Right atrium auricular region (tissue), 2 donors: Measurements from ENCODE around the gene PID1. TPM values are rescaled to one million over a fixed set of nuclear protein-coding genes. Genes with fewer than 3 reads are reported as not detected.

Experiments used
- DNase-seq: peaks from one replicate; pipeline ENCODE4 v3.0.0-alpha.2; 2019; ENCODE audit warnings: low spot score
- H3K27ac ChIP-seq, 2 donors: fragments of 200-600 bp; sonication (generic); 1 replicate in 1 of 2; 2 replicates in 1 of 2; pipeline ENCODE4 v1.5.1; 2016 to 2019
- H3K27me3 ChIP-seq, 2 donors: fragments of 200-600 bp; sonication (generic); one replicate each; pipeline versions ENCODE4 v1.5.1 to v1.6.0; 2017 to 2019
- H3K36me3 ChIP-seq: fragments of 200-600 bp; sonication (generic); one replicate; pipeline ENCODE4 v1.5.1; 2016
- H3K4me1 ChIP-seq, 2 donors: fragments of 200-600 bp; sonication (generic); one replicate each; pipeline versions ENCODE4 v1.5.1 to v1.6.0; 2017 to 2019
- H3K4me3 ChIP-seq, 2 donors: fragments of 200-600 bp; sonication (generic); 1 replicate in 1 of 2; 2 replicates in 1 of 2; pipeline ENCODE4 v1.5.1; 2017 to 2019; ENCODE audit warnings: mild to moderate bottlenecking in 1 of 2, moderate library complexity in 1 of 2
- H3K9me3 ChIP-seq, 2 donors: fragments of 200-600 bp; sonication (generic); one replicate each; pipeline ENCODE4 v1.5.1; 2019
- total RNA-seq, 2 donors: library from RNA; depleted of rRNA; stranded (reverse); fragments of >200 nt; gene quantifications; one replicate each; pipeline ENCODE4 v1.1.0, GENCODE V29; 2016
- TF ChIP-seq, protein P1 (sequence below), 2 donors: fragments of 200-600 bp; sonication (generic); IDR thresholded peaks; one replicate each; pipeline ENCODE4 v1.5.1; 2019; ENCODE audit warnings: antibody characterized with exemption in 2 of 2

Gene PID1
- total RNA-seq, 2 donors from 2014 or later: 9.1 to 24.0 TPM

DNA sequence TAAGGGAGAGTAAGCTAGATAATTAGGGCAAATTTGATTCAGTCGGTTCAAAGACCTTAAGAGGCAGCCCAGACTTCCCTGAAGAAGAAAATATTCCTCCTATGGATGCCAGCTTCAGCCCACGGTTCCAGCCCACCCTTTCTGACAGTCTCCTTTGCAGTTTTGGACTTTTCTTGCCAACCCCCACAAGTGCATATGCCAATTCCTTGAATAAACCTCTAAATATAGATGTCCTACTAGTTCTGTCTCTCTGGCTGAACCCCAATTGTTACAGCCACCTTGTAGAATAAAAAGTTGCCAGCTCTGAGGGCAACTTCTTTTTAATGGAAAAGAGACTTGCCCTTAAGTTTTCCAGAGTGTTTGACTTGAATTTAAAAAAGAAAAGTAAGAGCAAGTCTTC is 111.7 kb downstream of the PID1 start:
- H3K4me1 ChIP-seq: no peaks in the 10 kb centered on the region
- no peaks in the 10 kb centered on the region for H3K9me3 ChIP-seq
- no peaks in the 10 kb centered on the region for H3K36me3 ChIP-seq
- TF ChIP-seq, protein P1, sequence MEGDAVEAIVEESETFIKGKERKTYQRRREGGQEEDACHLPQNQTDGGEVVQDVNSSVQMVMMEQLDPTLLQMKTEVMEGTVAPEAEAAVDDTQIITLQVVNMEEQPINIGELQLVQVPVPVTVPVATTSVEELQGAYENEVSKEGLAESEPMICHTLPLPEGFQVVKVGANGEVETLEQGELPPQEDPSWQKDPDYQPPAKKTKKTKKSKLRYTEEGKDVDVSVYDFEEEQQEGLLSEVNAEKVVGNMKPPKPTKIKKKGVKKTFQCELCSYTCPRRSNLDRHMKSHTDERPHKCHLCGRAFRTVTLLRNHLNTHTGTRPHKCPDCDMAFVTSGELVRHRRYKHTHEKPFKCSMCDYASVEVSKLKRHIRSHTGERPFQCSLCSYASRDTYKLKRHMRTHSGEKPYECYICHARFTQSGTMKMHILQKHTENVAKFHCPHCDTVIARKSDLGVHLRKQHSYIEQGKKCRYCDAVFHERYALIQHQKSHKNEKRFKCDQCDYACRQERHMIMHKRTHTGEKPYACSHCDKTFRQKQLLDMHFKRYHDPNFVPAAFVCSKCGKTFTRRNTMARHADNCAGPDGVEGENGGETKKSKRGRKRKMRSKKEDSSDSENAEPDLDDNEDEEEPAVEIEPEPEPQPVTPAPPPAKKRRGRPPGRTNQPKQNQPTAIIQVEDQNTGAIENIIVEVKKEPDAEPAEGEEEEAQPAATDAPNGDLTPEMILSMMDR (IDR thresholded peaks at IDR 0.05): no peak
- no peaks in the 10 kb centered on the region for H3K27me3 ChIP-seq
- no peak for DNase-seq
- H3K27ac ChIP-seq: no peak overlapping the region
- H3K4me3 ChIP-seq: no peak overlapping the region

DNA sequence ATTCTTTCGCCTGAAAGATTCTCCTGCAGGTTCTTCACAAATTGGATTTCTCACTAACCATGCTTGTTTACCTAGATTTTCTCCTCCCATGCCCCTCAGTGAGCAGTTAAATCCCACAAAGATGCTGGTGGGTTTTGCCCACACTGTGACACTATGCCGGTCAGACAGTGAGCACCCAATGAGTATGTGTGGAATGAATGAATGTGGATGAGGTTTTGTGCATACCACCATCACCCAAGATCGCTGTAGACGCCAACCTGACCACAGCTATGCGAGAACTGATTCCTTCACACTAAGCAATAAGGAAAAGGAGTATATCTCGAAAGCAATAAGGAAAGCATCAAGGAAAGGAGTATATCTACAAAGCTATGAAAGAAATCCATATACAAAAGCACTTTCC is 116.7 kb downstream of the PID1 start:
- DNase-seq: no peak
- TF ChIP-seq, protein P1 (IDR thresholded peaks at IDR 0.05): no peak
- Histone ChIP-seq H3K4me1 (no peaks in the 10 kb centered on the region), H3K27me3 (no peaks in the 10 kb centered on the region), H3K27ac (no peak overlapping the region), H3K4me3 (no peak overlapping the region), H3K36me3 (no peaks in the 10 kb centered on the region), H3K9me3 (no peaks in the 10 kb centered on the region)

DNA sequence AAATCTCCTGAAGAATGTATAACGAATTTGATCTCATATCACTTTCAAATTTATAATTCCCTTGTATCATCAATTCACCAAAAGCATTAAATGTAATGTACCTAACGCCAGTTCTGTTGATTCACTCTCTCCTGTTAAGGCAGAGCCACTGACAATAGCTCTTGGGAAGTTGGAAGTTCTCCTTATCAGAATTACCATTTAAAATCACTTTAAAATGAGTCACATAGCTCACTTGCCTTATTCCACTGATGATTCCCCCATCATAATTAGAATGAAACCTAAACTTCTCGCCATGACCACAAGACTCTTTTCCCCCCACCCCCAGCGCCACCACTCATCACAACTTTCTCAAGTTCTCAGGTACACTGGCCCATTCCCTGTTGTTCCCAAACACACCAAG is 117.1 kb downstream of the PID1 start:
- Histone ChIP-seq H3K9me3 (no peaks in the 10 kb centered on the region), H3K4me3 (no peak overlapping the region), H3K4me1 (no peaks in the 10 kb centered on the region), H3K27ac (no peak overlapping the region), H3K27me3 (no peaks in the 10 kb centered on the region), H3K36me3 (no peaks in the 10 kb centered on the region)
- TF ChIP-seq, protein P1 (IDR thresholded peaks at IDR 0.05): no peak
- no peak for DNase-seq

DNA sequence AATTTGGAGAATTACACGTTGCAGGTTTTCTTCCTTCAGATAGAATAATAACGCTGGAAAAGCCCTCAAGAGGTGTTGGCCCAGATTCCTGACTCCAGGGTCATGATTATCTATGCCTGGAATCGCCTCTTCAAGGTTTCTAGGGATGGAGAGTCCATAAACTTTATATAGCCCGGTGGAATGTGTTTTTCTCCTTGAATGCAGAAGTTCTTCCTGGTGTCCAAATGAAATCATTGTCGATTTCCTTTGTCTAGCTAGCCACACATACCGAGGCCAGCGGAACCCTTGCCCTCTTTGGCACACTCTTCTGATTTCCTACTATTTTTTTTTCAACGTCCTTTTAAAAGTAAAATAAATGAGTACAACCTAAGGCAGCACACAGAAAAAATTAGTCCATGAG is 117.8 kb downstream of the PID1 start:
- H3K4me3 ChIP-seq: no peak overlapping the region
- DNase-seq: no peak
- H3K27ac ChIP-seq: no peak overlapping the region
- H3K9me3 ChIP-seq: no peaks in the 10 kb centered on the region
- H3K36me3 ChIP-seq: no peaks in the 10 kb centered on the region
- H3K27me3 ChIP-seq: no peaks in the 10 kb centered on the region
- TF ChIP-seq, protein P1 (IDR thresholded peaks at IDR 0.05): no peak
- no peaks in the 10 kb centered on the region for H3K4me1 ChIP-seq

- no peak for DNase-seq
- Histone ChIP-seq H3K4me3 (no peak overlapping the region), H3K4me1 (no peaks in the 10 kb centered on the region), H3K27ac (no peak overlapping the region), H3K9me3 (no peaks in the 10 kb centered on the region), H3K36me3 (no peaks in the 10 kb centered on the region), H3K27me3 (no peaks in the 10 kb centered on the region)
- TF ChIP-seq, protein P1 (IDR thresholded peaks at IDR 0.05): no peak
These were observed 118.4 kb downstream of the PID1 start for GRCh38 chr2:229152674-229153073.

DNA sequence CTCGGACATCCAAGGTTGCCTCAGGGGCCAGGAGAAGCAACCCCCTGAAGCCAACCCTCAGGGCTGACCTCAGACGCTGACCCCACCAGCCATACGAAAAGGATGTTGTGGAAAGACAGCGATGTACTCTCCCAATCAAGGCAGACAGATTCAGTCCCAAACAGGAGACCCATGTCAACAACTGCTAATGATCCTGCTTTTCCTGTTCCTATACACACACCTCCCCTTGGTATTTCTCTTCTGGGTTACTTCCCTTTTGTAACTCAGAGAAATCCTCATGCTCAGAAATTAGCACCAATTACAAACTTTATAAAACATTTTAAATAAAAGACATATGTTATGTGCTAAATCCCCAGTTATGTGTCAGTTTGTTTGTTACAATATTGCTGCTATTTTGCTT is 120.8 kb downstream of the PID1 start:
- no peak overlapping the region for H3K4me3 ChIP-seq
- TF ChIP-seq, protein P1 (IDR thresholded peaks at IDR 0.05): no peak
- H3K36me3 ChIP-seq: no peaks in the 10 kb centered on the region
- H3K9me3 ChIP-seq: peaks cover 0 to 8% of the 10 kb centered on the region in 2 donors
- DNase-seq: no peak
- no peaks in the 10 kb centered on the region for H3K27me3 ChIP-seq
- no peak overlapping the region for H3K27ac ChIP-seq
- no peaks in the 10 kb centered on the region for H3K4me1 ChIP-seq
